GM21447 (cell line): ENCODE data around the gene PCBD2.
"Not testable (repeated sequence)": the region's sequence is repeated elsewhere in the genome, so short reads cannot be mapped to it uniquely, and the experiment has no call there.

Experiments used
- ATAC-seq: cut with Tn5 transposase; IDR thresholded peaks from one replicate; pipeline ENCODE4 v1.9.1; 2021; ENCODE audit not compliant: unreplicated experiment

PCBD2 gene

GRCh38 chr5:134957920-134958608 lies 53.1 kb downstream of the PCBD2 start:
- ATAC-seq, result no peak

DNA sequence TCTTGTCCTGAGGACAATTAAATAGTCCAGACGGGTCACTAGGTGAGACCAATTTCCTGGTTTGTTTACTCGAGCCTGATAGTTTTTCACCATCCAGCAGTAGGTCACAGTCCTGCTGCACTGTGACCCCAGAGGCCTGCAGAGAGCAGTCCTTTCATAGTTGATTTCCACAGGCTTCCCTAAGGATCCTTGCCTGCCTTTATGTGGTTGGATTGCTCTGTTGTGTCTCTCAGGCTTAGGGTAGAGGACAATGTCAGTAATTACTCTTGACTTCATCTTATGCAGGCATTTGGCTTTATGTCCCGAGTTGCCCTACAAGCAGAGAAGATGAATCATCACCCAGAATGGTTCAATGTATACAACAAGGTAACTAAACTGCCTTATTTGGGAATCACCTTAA lies 53.8 kb downstream of the PCBD2 start:
- ATAC-seq, result no peak

- no peak for ATAC-seq
Observed at GRCh38 chr5:134963098-134963497, 58.2 kb downstream of the PCBD2 start.

DNA sequence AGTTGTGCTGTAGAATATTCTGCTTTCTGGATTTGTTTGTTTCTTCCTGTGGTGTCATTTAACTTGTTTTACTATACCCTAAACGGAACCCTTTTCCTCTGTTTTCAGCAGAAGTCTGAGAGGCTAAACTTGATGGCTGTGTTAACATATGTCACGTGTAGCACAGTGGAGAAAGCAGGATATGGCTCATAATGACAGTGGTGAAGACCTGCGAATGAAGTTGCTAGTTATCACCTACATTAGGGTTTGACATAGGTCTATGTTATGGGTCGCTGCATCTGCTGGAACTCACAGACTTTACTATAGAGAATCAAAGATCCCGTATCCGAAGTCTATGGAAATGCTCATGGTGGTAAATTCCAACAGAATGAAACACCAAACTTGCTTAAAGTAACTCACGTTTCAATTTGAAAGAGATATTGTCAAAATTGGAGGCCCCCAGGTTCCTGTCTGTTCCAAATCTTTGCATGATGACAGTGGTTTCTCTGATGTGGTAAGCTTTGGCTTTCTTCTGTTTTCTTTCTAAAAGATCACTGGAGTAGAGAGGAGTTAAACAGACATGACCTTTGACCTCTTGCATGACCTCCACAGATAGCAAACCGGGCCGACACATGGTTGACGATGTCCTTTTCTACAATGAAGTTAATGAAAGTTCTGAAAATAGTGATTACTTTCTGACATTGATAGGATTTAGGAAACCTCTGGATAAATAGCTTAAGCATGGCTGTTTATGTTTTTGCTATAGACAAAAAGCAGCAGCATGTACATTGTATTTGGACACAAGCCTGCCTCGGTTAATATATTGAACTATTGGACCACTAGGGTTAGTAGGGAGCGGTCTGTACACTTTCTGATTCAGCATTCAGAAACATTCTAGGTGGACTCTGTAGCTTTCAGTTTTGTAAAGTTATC lies 59.7 kb downstream of the PCBD2 start:
- ATAC-seq, result no peak

DNA sequence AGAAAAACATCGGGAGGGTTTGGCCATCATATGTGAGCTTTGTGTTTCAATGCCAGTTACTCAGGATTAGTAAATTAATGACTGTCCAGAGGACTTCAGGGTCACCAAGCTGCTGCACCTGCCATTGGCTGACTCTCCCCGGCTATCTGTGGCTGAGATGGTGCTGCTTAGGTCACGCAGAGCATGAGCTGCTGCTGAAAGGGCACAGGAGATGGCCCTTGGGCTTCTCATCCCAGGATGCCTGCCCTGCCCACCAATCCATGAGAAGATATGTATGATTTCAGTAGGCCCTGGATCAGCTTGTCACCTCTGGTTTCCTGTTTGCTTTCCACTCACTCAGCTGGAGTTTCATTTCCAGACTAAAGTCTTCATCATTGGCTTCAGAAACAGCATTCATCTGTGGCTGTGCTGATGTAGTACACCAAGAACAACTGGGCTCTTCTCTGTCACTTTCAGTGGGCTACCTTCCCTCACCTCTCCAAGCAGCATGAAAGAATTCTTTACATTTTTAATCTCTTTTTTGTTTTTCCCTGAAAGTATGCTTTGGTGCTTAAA lies 60.4 kb downstream of the PCBD2 start:
- no peak for ATAC-seq

DNA sequence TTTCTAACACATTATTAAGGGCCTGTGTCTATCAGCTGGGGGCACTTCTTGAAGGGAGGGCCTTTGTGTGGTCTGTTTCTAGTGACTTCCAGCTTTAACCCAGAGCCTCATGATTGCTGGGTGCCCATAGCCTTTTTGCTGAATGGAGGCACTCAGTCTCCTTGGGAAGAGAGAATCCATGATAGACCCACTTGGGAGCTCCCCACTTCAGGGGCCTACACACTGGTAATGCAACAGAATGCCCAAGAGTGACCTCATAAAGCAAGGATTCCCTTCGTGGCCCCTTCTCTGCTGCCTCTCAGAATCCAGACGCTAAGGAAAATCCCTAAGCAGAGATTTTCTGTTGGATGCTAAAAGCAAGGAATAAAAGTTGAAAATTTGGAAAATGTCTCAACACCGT lies 62.7 kb downstream of the PCBD2 start, which contains the start of gene CATSPER3:
CATSPER3 (plus strand) TSS at position 301 of the 400 bp plus-strand sequence; CDS start at position 386, 85 bp downstream.
- ATAC-seq, result no peak

- ATAC-seq, result no peak
Observed at GRCh38 chr5:134968055-134968454, 63.1 kb downstream of the PCBD2 start.

- ATAC-seq, result no peak
Observed at GRCh38 chr5:134969166-134969565, 64.2 kb downstream of the PCBD2 start.

DNA sequence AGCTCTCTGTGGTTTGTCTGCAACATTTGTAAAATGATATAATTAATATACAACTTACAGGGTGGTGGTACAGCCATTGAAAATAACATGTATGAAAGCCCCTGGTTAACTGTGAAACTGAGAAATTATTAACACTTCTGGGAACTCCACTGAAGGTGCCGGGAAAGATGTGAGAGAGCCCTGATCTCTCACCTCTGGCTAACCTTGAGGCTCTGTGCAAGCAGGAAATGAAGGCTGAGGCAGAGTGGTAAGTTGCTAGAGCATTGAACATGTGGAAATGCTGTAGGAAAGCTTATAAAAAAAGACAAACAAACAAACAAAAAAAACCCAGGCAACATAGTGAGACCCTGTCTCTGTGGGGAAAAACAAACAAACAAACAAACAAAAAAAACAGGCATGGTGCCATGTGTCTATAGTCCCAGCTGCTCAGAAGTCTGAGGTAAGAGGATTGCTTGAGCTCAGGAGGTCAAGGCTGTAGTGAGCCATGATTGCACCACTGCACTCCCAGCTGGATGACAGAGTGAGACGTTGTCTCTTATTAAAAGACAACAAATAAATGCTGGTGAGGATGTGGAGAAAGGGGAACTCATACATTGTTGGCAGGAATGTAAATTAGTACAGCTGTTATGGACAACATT lies 70.3 kb downstream of the PCBD2 start:
- no peak for ATAC-seq

- ATAC-seq, result no peak
Observed at GRCh38 chr5:134975843-134976242, 70.9 kb downstream of the PCBD2 start.

DNA sequence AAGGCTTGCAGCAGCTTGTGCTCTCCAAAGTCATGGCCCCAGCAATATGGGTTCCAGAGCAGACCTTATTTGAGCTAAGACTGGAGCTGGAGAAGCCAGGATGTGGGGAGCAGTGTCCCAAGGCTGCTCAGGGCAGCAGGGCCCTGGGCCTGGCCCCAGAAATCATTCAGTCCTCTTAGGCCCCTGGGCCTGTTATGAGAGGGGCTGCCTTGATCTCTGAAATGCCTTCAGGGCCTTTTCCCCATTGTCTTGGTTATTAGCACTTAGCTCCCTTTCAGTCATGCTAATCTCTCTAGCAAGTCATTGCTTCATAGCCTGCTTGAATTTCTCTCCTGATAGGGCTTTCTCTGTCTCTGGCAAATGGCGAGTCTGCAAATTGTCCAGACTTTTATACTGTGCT lies 71.9 kb downstream of the PCBD2 start:
- no peak for ATAC-seq

- no peak for ATAC-seq
Observed at GRCh38 chr5:134979416-134979815, 74.5 kb downstream of the PCBD2 start.

- ATAC-seq, result no peak
Observed at GRCh38 chr5:134982230-134982629, 77.3 kb downstream of the PCBD2 start.

DNA sequence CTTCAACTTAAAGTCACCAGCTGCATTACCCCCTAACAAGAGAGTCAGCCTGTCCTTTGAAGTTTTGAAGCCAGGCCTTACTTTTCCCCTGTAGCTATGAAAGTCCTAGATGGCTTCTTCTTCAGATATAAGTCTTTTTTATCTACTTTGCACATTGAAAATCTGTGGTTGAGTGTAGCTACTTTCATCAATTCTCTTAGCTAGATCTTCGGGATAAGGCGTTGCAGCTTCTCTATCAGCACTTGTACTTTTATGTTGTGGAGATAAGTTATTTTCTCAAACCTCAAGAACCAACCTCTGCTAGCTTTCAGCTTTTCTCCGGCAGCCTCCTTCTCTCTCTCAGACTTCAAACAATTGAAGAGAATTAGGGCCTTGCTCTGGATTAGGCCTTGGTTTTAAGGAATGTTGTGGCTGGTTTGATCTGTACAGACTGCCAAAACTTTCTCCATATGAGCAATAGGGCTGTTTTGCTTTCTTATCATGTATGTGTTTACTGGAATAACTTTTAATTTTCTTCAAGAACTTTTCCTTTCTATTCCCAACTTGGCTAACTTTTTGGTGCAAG lies 84.4 kb downstream of the PCBD2 start:
- no peak for ATAC-seq

GRCh38 chr5:134990183-134990582 lies 85.3 kb downstream of the PCBD2 start:
- ATAC-seq, result not testable (repeated sequence)

DNA sequence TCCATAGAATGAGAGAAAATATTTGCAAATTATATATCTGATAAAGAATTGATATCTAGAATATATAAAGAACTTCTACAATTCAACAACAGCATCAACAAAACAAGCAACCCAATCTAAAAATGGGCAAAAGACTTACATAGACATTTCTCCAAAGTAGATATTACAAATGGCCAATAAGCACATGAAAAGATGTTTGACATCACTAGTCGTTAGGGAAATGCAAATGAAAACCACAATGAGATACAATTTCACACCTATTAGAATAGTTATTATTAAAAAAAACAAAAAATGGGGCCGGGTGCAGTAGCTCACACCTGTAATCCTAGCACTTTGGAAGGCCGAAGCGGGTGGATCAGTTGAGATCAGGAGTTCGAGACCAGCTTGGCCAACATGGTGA lies 87.2 kb downstream of the PCBD2 start:
- no peak for ATAC-seq

- ATAC-seq, result no peak
Observed at GRCh38 chr5:134993161-134993560, 88.2 kb downstream of the PCBD2 start.

GRCh38 chr5:134994560-134995156 lies 89.7 kb downstream of the PCBD2 start:
- ATAC-seq, result no peak

- no peak for ATAC-seq
Observed at GRCh38 chr5:134995850-134996402, 91.0 kb downstream of the PCBD2 start.

- no peak for ATAC-seq
Observed at GRCh38 chr5:134997015-134997414, 92.1 kb downstream of the PCBD2 start.
